Panc1 (cell line): Measurements from ENCODE around the gene ADAM22.

Experiments used
- CTCF ChIP-seq: fragments of 450-650 bp; IDR thresholded peaks from 2 replicates; pipeline ENCODE4 v1.5.1; 2017; ENCODE audit warnings: mild to moderate bottlenecking
- POLR2AphosphoS5 ChIP-seq: IDR thresholded peaks from 2 replicates; pipeline ENCODE4 v1.6.1; 2012; ENCODE audit warnings: mild to moderate bottlenecking, low read depth, low read length, moderate library complexity
- REST ChIP-seq, 2 experiments: IDR thresholded peaks; 2 replicates each; pipeline ENCODE4 v1.6.1; 2011 to 2012; ENCODE audit warnings: low read depth in 2 of 2, control low read depth in 1 of 2, low read length in 1 of 2, mild to moderate bottlenecking in 1 of 2, moderate library complexity in 1 of 2; ENCODE audit not compliant: insufficient read depth in 1 of 2
- TCF7L2 ChIP-seq: IDR thresholded peaks from 2 replicates; pipeline ENCODE4 v1.6.1; 2011; ENCODE audit warnings: mild to moderate bottlenecking, low read depth, low read length, inconsistent platforms

- TF ChIP-seq CTCF (no peak), TCF7L2 (no peak), POLR2AphosphoS5 (no peak), REST (IDR thresholded peaks at IDR 0.05; ENCODE audit: insufficient read depth in 1 of 2, low read depth in 2 of 2, low read length in 1 of 2) (no peak)
Measured at GRCh38 chr7:88013981-88014380, 79.9 kb downstream of the ADAM22 start.
